22Rv1 (cell line): ENCODE measurements around the gene ADCY5.

Experiments used
- CTCF ChIP-seq: fragments of 450-650 bp; IDR thresholded peaks from 2 replicates; pipeline ENCODE4 v1.5.1; 2017; ENCODE audit warnings: mild to moderate bottlenecking
- ZFX ChIP-seq: fragments of 450-650 bp; IDR thresholded peaks from 2 replicates; pipeline ENCODE4 v1.6.1; 2017; ENCODE audit warnings: antibody characterized with exemption, borderline replicate concordance

- TF ChIP-seq CTCF (no peak), ZFX (no peak)
Observed at GRCh38 chr3:123300583-123300982, 148.3 kb downstream of the ADCY5 start.
